BLaER1 treated with 17β-estradiol and CSF1 and Interleukin-3, amounts not matched to agents 10 nM and 100 nM (cell line): Measurements from ENCODE around the gene ACVRL1.

ENCODE experiments used
- H3K27ac ChIP-seq, 11 experiments: shearing (Covaris generic); formaldehyde crosslinking; 2 replicates each; pipeline ENCODE4 v1.8.1; 2022
- H3K27me3 ChIP-seq, 11 experiments: shearing (Covaris generic); formaldehyde crosslinking; 2 replicates each; pipeline ENCODE4 v1.8.1; 2022
- H3K36me3 ChIP-seq, 11 experiments: shearing (Covaris generic); formaldehyde crosslinking; 2 replicates each; pipeline ENCODE4 v1.8.1; 2022
- H3K4me1 ChIP-seq, 10 experiments: shearing (Covaris generic); formaldehyde crosslinking; 2 replicates each; pipeline ENCODE4 v1.8.1; 2022
- H3K4me2 ChIP-seq, 11 experiments: shearing (Covaris generic); formaldehyde crosslinking; 2 replicates each; pipeline ENCODE4 v1.8.1; 2022
- H3K4me3 ChIP-seq, 10 experiments: shearing (Covaris generic); formaldehyde crosslinking; 2 replicates each; pipeline ENCODE4 v1.8.1; 2022
- H3K9ac ChIP-seq, 11 experiments: shearing (Covaris generic); formaldehyde crosslinking; 2 replicates each; pipeline ENCODE4 v1.8.1; 2022
- H3K9me3 ChIP-seq, 11 experiments: shearing (Covaris generic); formaldehyde crosslinking; replicated peaks in 1 of 11; 2 replicates each; pipeline ENCODE4 v1.8.1; 2022
- H4K20me1 ChIP-seq, 11 experiments: shearing (Covaris generic); formaldehyde crosslinking; 2 replicates each; pipeline ENCODE4 v1.8.1; 2022
- Cebpa-rat ChIP-seq, 11 experiments: shearing (Covaris generic); IDR thresholded peaks; 2 replicates each; pipeline ENCODE4 v1.8.1; 2022

ACVRL1 gene

GRCh38 chr12:51932218-51933076, 25.1 kb downstream of the ACVRL1 start:
- H3K4me3 ChIP-seq = no peak overlapping the region
- H3K36me3 ChIP-seq = no peaks in the 10 kb centered on the region
- no peak for TF ChIP-seq Cebpa-rat (IDR thresholded peaks at IDR 0.05)
- no peaks in the 10 kb centered on the region for H3K4me1 ChIP-seq
- no peaks in the 10 kb centered on the region for H3K27me3 ChIP-seq
- no peaks in the 10 kb centered on the region for H3K9me3 ChIP-seq
- no peaks in the 10 kb centered on the region for H4K20me1 ChIP-seq
- no peak overlapping the region for H3K4me2 ChIP-seq
- no peak overlapping the region for H3K9ac ChIP-seq
- no peak overlapping the region for H3K27ac ChIP-seq

GRCh38 chr12:51934080-51934479, 26.8 kb downstream of the ACVRL1 start:
- Histone ChIP-seq H3K9ac (no peak overlapping the region), H4K20me1 (no peaks in the 10 kb centered on the region), H3K27me3 (no peaks in the 10 kb centered on the region), H3K4me1 (no peaks in the 10 kb centered on the region), H3K27ac (no peak overlapping the region), H3K4me2 (no peak overlapping the region), H3K36me3 (no peaks in the 10 kb centered on the region), H3K9me3 (no peaks in the 10 kb centered on the region), H3K4me3 (no peak overlapping the region)
- no peak for TF ChIP-seq Cebpa-rat (IDR thresholded peaks at IDR 0.05)

- Histone ChIP-seq H3K9me3 (peaks cover 0 to 3% (median 0%) of the 10 kb centered on the region in 11 experiments; a peak in 2 of 22 replicates), H3K27ac (no peak overlapping the region), H3K9ac (no peak overlapping the region), H3K4me3 (no peak overlapping the region), H3K36me3 (no peaks in the 10 kb centered on the region), H3K27me3 (no peaks in the 10 kb centered on the region), H3K4me1 (peaks cover 17 to 32% (median 27%) of the 10 kb centered on the region in 10 experiments), H3K4me2 (no peak overlapping the region), H4K20me1 (no peaks in the 10 kb centered on the region)
- no peak for TF ChIP-seq Cebpa-rat (IDR thresholded peaks at IDR 0.05)
Observed at GRCh38 chr12:51937926-51938325, 30.6 kb downstream of the ACVRL1 start.

GRCh38 chr12:51938726-51939125, 31.4 kb downstream of the ACVRL1 start:
- Histone ChIP-seq H3K9ac (no peak overlapping the region), H4K20me1 (no peaks in the 10 kb centered on the region), H3K27ac (no peak overlapping the region), H3K4me1 (peaks cover 17 to 38% (median 29%) of the 10 kb centered on the region in 10 experiments), H3K36me3 (no peaks in the 10 kb centered on the region; a peak in 1 of 22 replicates), H3K27me3 (no peaks in the 10 kb centered on the region), H3K4me3 (no peak overlapping the region), H3K4me2 (no peak overlapping the region), H3K9me3 (peaks cover 1 to 11% (median 4%) of the 10 kb centered on the region in 11 experiments; a peak in 21 of 22 replicates)
- no peak for TF ChIP-seq Cebpa-rat (IDR thresholded peaks at IDR 0.05)

GRCh38 chr12:51941011-51941581, 33.8 kb downstream of the ACVRL1 start:
- peak overlapping the region; percentile 57 to 94 (median 76) for H3K4me2 ChIP-seq
- no peaks in the 10 kb centered on the region for H4K20me1 ChIP-seq

GRCh38 chr12:51941604-51942003, 34.3 kb downstream of the ACVRL1 start:
- Histone ChIP-seq H3K4me2 (peak overlapping the region; percentile 57 to 94 (median 76)), H3K27me3 (no peaks in the 10 kb centered on the region), H3K9me3 (peaks cover 21 to 40% (median 28%) of the 10 kb centered on the region in 11 experiments), H3K9ac (peak overlapping the region in 1 of 11 experiments; percentile 54; a peak in 2 of 22 replicates), H3K4me3 (peak overlapping the region in 1 of 10 experiments; percentile 10; a peak in 1 of 20 replicates), H4K20me1 (no peaks in the 10 kb centered on the region), H3K4me1 (peaks cover 17 to 38% (median 29%) of the 10 kb centered on the region in 10 experiments), H3K36me3 (peaks cover 0 to 3% (median 0%) of the 10 kb centered on the region in 11 experiments; a peak in 1 of 22 replicates), H3K27ac (peak overlapping the region in 4 of 11 experiments; percentile 4 to 46 (median 22); a peak in 5 of 22 replicates)
- no peak for TF ChIP-seq Cebpa-rat (IDR thresholded peaks at IDR 0.05)

More at GRCh38 chr12:51941011-51941581, 33.8 kb downstream of the ACVRL1 start:
- TF ChIP-seq Cebpa-rat (IDR thresholded peaks at IDR 0.05) = no peak
- Histone ChIP-seq H3K27me3 (no peaks in the 10 kb centered on the region), H3K27ac (peak overlapping the region in 2 of 11 experiments; percentile 35 to 46; a peak in 4 of 22 replicates), H3K9me3 (peaks cover 21 to 35% (median 27%) of the 10 kb centered on the region in 11 experiments), H3K4me3 (peak overlapping the region in 1 of 10 experiments; percentile 10; a peak in 1 of 20 replicates), H3K36me3 (peaks cover 0 to 3% (median 0%) of the 10 kb centered on the region in 11 experiments; a peak in 1 of 22 replicates), H3K9ac (peak overlapping the region in 2 of 11 experiments; percentile 53 to 54; a peak in 3 of 22 replicates), H3K4me1 (peaks cover 17 to 38% (median 29%) of the 10 kb centered on the region in 10 experiments)

- Histone ChIP-seq H3K4me2 (peak overlapping the region; percentile 57 to 94 (median 76)), H4K20me1 (no peaks in the 10 kb centered on the region), H3K36me3 (peaks cover 0 to 3% (median 0%) of the 10 kb centered on the region in 11 experiments; a peak in 1 of 22 replicates), H3K4me1 (peaks cover 17 to 38% (median 29%) of the 10 kb centered on the region in 10 experiments), H3K27me3 (no peaks in the 10 kb centered on the region), H3K27ac (peak overlapping the region in 4 of 11 experiments; percentile 4 to 46 (median 13); a peak in 4 of 22 replicates), H3K9me3 (peaks cover 21 to 42% (median 28%) of the 10 kb centered on the region in 11 experiments), H3K4me3 (no peak overlapping the region), H3K9ac (peak overlapping the region in 1 of 11 experiments; percentile 54; a peak in 2 of 22 replicates)
- no peak for TF ChIP-seq Cebpa-rat (IDR thresholded peaks at IDR 0.05)
Observed at GRCh38 chr12:51942056-51942455, 34.8 kb downstream of the ACVRL1 start.

- Histone ChIP-seq H3K27me3 (no peaks in the 10 kb centered on the region), H3K4me2 (peak overlapping the region; percentile 57 to 94 (median 76); a peak in 20 of 22 replicates), H3K4me3 (no peak overlapping the region), H3K9me3 (peaks cover 21 to 46% (median 28%) of the 10 kb centered on the region in 11 experiments), H4K20me1 (no peaks in the 10 kb centered on the region), H3K36me3 (peaks cover 0 to 3% (median 0%) of the 10 kb centered on the region in 11 experiments; a peak in 1 of 22 replicates), H3K4me1 (peaks cover 17 to 38% (median 29%) of the 10 kb centered on the region in 10 experiments), H3K27ac (peak overlapping the region in 3 of 11 experiments; percentile 10 to 46 (median 16); a peak in 1 of 22 replicates), H3K9ac (peak overlapping the region in 1 of 11 experiments; percentile 15; a peak in 2 of 22 replicates)
- no peak for TF ChIP-seq Cebpa-rat (IDR thresholded peaks at IDR 0.05)
Observed at GRCh38 chr12:51942501-51943000, 35.2 kb downstream of the ACVRL1 start.
